IMR-90 (cell line): ENCODE data around the gene SWI5.

ENCODE experiments used
- CTCF ChIP-seq: conservative IDR thresholded peaks from 2 replicates; pipeline ENCODE4 v1.5.1; 2012; ENCODE audit warnings: mild to moderate bottlenecking, low read depth, low read length, improper control_type of control experiment
- POLR2A ChIP-seq: IDR thresholded peaks from 2 replicates; pipeline ENCODE4 v1.6.1; 2012; ENCODE audit warnings: mild to moderate bottlenecking, low read depth, low read length
- RAD21 ChIP-seq: IDR thresholded peaks from 2 replicates; pipeline ENCODE4 v1.6.1; 2012; ENCODE audit warnings: low read length, improper control_type of control experiment
- RCOR1 ChIP-seq: IDR thresholded peaks from 2 replicates; pipeline ENCODE4 v1.6.1; 2012; ENCODE audit warnings: mild to moderate bottlenecking, low read length, improper control_type of control experiment; ENCODE audit not compliant: insufficient replicate concordance

- no peak for TF ChIP-seq RAD21
- TF ChIP-seq CTCF, result no peak
- no peak for TF ChIP-seq RCOR1
- TF ChIP-seq POLR2A, result no peak
These were observed 28.9 kb downstream of the SWI5 start for GRCh38 chr9:128304971-128305288.
